HG02852 (cell line): ENCODE data around the gene EHBP1.

Source experiments
- ATAC-seq: cut with Tn5 transposase; IDR thresholded peaks from one replicate; pipeline ENCODE4 v1.9.1; 2021; ENCODE audit warnings: mild to moderate bottlenecking, moderate library complexity; ENCODE audit not compliant: unreplicated experiment

The EHBP1 gene

GRCh38 chr2:63047321-63048279 is 342.1 kb downstream of the EHBP1 start:
- no peak for ATAC-seq

- ATAC-seq, result no peak
These were observed 343.1 kb downstream of the EHBP1 start for GRCh38 chr2:63048367-63049171.

- ATAC-seq, result no peak
These were observed 343.9 kb downstream of the EHBP1 start for GRCh38 chr2:63049211-63049969.

- ATAC-seq, result no peak
These were observed 344.4 kb downstream of the EHBP1 start for GRCh38 chr2:63049970-63050333.

- peak; percentile 85 for ATAC-seq
These were observed 345.0 kb downstream of the EHBP1 start, which contains the start of gene OTX1 for GRCh38 chr2:63050334-63051041. Gene OTX1, plus strand, starts transcription at chr2:63050830. Its CDS starts 2,161 bp downstream, at chr2:63052991.

GRCh38 chr2:63051042-63051794 is 345.7 kb downstream of the EHBP1 start:
- ATAC-seq, result no peak

- ATAC-seq, result no peak
These were observed 346.4 kb downstream of the EHBP1 start for GRCh38 chr2:63051795-63052333.

- no peak for ATAC-seq
These were observed 347.0 kb downstream of the EHBP1 start for GRCh38 chr2:63052411-63053080.

- no peak for ATAC-seq
These were observed 347.8 kb downstream of the EHBP1 start for GRCh38 chr2:63053081-63053888.

GRCh38 chr2:63053889-63054602 is 348.5 kb downstream of the EHBP1 start:
- no peak for ATAC-seq

- ATAC-seq, result no peak
These were observed 349.3 kb downstream of the EHBP1 start for GRCh38 chr2:63054841-63055225.

GRCh38 chr2:63055226-63056106 is 350.0 kb downstream of the EHBP1 start:
- ATAC-seq, result no peak

GRCh38 chr2:63056107-63057050 is 350.9 kb downstream of the EHBP1 start:
- ATAC-seq, result peak; percentile 45

GRCh38 chr2:63057249-63058143 is 352.0 kb downstream of the EHBP1 start:
- ATAC-seq, result no peak
